Panc1 (cell line): ENCODE measurements around the gene COL5A2.

Experiments used
- CTCF ChIP-seq: fragments of 450-650 bp; IDR thresholded peaks from 2 replicates; pipeline ENCODE4 v1.5.1; 2017; ENCODE audit warnings: mild to moderate bottlenecking
- POLR2AphosphoS5 ChIP-seq: IDR thresholded peaks from 2 replicates; pipeline ENCODE4 v1.6.1; 2012; ENCODE audit warnings: mild to moderate bottlenecking, low read depth, low read length, moderate library complexity
- REST ChIP-seq, 2 experiments: IDR thresholded peaks; 2 replicates each; pipeline ENCODE4 v1.6.1; 2011 to 2012; ENCODE audit warnings: low read depth in 2 of 2, control low read depth in 1 of 2, low read length in 1 of 2, mild to moderate bottlenecking in 1 of 2, moderate library complexity in 1 of 2; ENCODE audit not compliant: insufficient read depth in 1 of 2
- TCF7L2 ChIP-seq: IDR thresholded peaks from 2 replicates; pipeline ENCODE4 v1.6.1; 2011; ENCODE audit warnings: mild to moderate bottlenecking, low read depth, low read length, inconsistent platforms

GRCh38 chr2:189097934-189098333 lies 81.6 kb downstream of the COL5A2 start:
- no peak for TF ChIP-seq CTCF
- TF ChIP-seq POLR2AphosphoS5, result no peak
- no peak for TF ChIP-seq TCF7L2
- TF ChIP-seq REST (IDR thresholded peaks at IDR 0.05; ENCODE audit: insufficient read depth in 1 of 2, low read depth in 2 of 2, low read length in 1 of 2), result no peak
